Cardiac fibroblast (primary cell): ENCODE results near the gene ABCG8.

Source experiments
- DNase-seq, 2 donors: peaks; one replicate each; pipeline versions ENCODE4 v3.0.0 to v3.0.0-alpha.2; 2010; ENCODE audit warnings: low read depth in 2 of 2
- H3K4me3 ChIP-seq, 2 donors: replicated peaks in 1 of 2; 1 replicate in 1 of 2; 2 replicates in 1 of 2; pipeline ENCODE4 v1.5.1; 2011; ENCODE audit warnings: low read depth in 2 of 2, low read length in 2 of 2, mild to moderate bottlenecking in 2 of 2, moderate library complexity in 1 of 2
- CTCF ChIP-seq: IDR thresholded peaks from one replicate; pipeline ENCODE4 v1.5.1; 2011; ENCODE audit warnings: low read depth, mild to moderate bottlenecking, low read length, inconsistent platforms

The ABCG8 gene

GRCh38 chr2:43854671-43855070, 15.9 kb downstream of the ABCG8 start:
- no peak for DNase-seq
- TF ChIP-seq CTCF: no peak
- no peak overlapping the region for H3K4me3 ChIP-seq

DNA sequence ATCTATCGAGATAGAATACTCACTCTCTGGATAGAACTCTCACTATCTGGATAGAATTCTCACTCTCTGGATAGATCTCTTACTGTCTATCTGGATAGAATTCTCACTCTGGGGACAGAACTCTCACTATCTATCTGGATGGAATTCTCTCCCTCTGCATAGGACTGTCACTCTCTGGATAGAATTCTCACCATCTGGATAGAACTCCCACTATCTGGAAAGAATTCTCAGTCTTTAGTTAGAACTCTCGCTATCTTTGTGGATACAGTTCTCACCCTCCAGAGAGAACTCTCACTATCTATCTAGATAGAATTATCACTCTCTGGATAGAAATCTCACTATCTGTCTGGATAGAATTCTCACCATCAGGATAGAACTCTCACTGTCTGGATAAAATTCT, 16.5 kb downstream of the ABCG8 start:
- no peak overlapping the region for H3K4me3 ChIP-seq
- TF ChIP-seq CTCF: no peak
- DNase-seq: no peak

- DNase-seq: no peak
- no peak overlapping the region for H3K4me3 ChIP-seq
- TF ChIP-seq CTCF: no peak
Observed at GRCh38 chr2:43872151-43872550, 33.4 kb downstream of the ABCG8 start.

GRCh38 chr2:43874776-43875451, 36.1 kb downstream of the ABCG8 start:
- TF ChIP-seq CTCF: no peak
- DNase-seq: no peak
- H3K4me3 ChIP-seq: no peak overlapping the region

DNA sequence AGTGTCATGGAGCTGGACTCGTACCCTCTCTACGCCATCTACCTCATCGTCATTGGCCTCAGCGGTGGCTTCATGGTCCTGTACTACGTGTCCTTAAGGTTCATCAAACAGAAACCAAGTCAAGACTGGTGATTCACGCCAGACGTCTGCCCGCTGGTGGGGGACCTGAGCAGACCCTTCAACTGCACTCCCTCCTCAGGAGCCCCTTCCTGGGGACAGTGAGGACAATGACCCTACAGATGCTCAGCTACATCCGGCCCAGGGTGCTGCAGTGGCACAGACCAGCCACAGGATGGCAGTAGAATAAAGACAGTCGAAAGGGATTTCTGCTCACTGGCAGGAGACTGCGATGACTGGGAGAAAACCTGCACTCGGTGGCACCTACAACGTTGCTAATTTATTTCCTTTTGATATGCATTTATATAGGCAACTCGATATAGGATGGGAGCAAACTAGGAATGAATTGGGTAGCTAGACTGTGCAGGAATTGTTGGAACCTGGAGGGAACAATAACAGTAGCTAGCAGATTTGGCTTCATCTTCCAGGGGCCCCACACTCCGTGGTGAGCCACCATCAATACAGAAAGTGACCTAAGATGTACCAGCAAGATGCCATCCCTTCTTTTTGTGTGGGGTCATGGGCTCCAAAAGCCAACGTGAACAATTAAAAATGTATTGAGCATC, 39.2 kb downstream of the ABCG8 start:
- no peak overlapping the region for H3K4me3 ChIP-seq
- peak; percentile 95 for TF ChIP-seq CTCF
- DNase-seq: peak; percentile 65 to 71

DNA sequence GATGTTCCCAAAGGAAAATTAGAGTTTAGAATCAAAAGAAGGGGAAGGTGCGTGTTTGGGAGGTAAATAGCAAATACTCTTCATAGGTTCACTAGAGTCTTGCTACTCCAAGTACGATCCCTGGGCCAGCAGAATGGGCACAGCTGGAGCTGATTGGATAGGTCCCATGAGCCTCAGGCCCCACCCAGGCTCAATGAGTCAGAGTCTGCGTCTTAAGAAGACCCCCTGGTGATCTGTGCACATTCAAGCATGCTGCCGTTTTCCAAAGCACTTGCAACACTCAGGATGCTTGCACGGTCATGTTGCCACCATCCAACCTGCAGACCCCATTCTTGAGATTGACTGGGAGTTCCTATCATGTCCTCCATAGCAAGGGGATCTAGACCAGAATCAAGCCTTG, 40.5 kb downstream of the ABCG8 start:
- DNase-seq: peak in 1 of 2 donors; percentile 13
- no peak for TF ChIP-seq CTCF
- no peak overlapping the region for H3K4me3 ChIP-seq
